SK-N-SH (cell line): ENCODE measurements around the gene MED27. TPM values are rescaled to one million over a fixed set of nuclear protein-coding genes. Genes with fewer than 3 reads are reported as not detected.

Experiments
- CTCF ChIA-PET: fragments of 300-600, 350-600 bp; formaldehyde crosslinking; extraction: SDS; loops from one replicate; lab custom pipeline; 2021; lab: Yijun Ruan, JAX
- POLR2A ChIA-PET: fragments of 350-600 bp; sonication (Branson Sonifier 250); formaldehyde crosslinking; extraction: SDS; loops from one replicate; lab custom pipeline; 2020; ENCODE audit warnings: antibody characterized with exemption, inconsistent platforms; lab: Yijun Ruan, JAX
- DNase-seq: peaks from one replicate; pipeline ENCODE4 v3.0.0; 2012
- H2AFZ ChIP-seq: fragments of 200-600 bp; sonication (generic); 2 replicates; pipeline ENCODE4 v1.8.1; 2016; ENCODE audit warnings: antibody characterized with exemption, mild to moderate bottlenecking, low read depth
- H3F3A ChIP-seq: fragments of 200-600 bp; sonication (generic); replicated peaks from 2 replicates; pipeline ENCODE3; 2016; ENCODE audit warnings: antibody characterized with exemption, mild to moderate bottlenecking; ENCODE audit not compliant: insufficient read depth
- H3K27ac ChIP-seq, 2 experiments: fragments of 200-500 bp in 1 of 2; fragments of 200-600 bp in 1 of 2; sonication (Bioruptor generic) in 1 of 2; sonication (generic), shearing (Covaris generic) in 1 of 2; 2 replicates each; pipeline versions ENCODE4 v1.5.1 to v1.6.1; 2014 to 2016; ENCODE audit warnings: low read depth in 2 of 2, inconsistent platforms in 1 of 2, low read length in 1 of 2, mild to moderate bottlenecking in 1 of 2, mixed read lengths in 1 of 2
- H3K27me3 ChIP-seq: fragments of 200-600 bp; sonication (generic), shearing (Covaris generic); 2 replicates; pipeline ENCODE4 v1.6.1; 2016; ENCODE audit warnings: mixed run types; ENCODE audit not compliant: insufficient read depth
- H3K36me3 ChIP-seq, 2 experiments: fragments of 200-500 bp in 1 of 2; fragments of 200-600 bp in 1 of 2; sonication (Bioruptor generic) in 1 of 2; sonication (generic) in 1 of 2; replicated peaks in 1 of 2; 2 replicates each; pipeline versions ENCODE3 to v1.5.1; 2014 to 2016; ENCODE audit warnings: low read length in 1 of 2, mild to moderate bottlenecking in 1 of 2; ENCODE audit not compliant: insufficient read depth in 2 of 2, control insufficient read depth in 1 of 2
- H3K4me1 ChIP-seq, 2 experiments: fragments of 200-500 bp in 1 of 2; fragments of 200-600 bp in 1 of 2; sonication (Bioruptor generic) in 1 of 2; sonication (generic), shearing (Covaris generic) in 1 of 2; 2 replicates each; pipeline versions ENCODE4 v1.5.1 to v1.6.1; 2014 to 2016; ENCODE audit warnings: low read depth in 1 of 2, low read length in 1 of 2, mixed run types in 1 of 2; ENCODE audit not compliant: insufficient read depth in 2 of 2, control insufficient read depth in 1 of 2
- H3K4me2 ChIP-seq: fragments of 200-600 bp; sonication (generic), shearing (Covaris generic); 2 replicates; pipeline ENCODE4 v1.6.1; 2017; ENCODE audit warnings: mixed run types
- H3K4me3 ChIP-seq, 2 experiments: fragments of 200-500 bp in 1 of 2; fragments of 200-600 bp in 1 of 2; sonication (Bioruptor generic) in 1 of 2; sonication (generic), shearing (Covaris generic) in 1 of 2; 2 replicates each; pipeline versions ENCODE4 v1.5.1 to v1.8.1; 2014 to 2016; ENCODE audit warnings: low read depth in 2 of 2, inconsistent platforms in 1 of 2, low read length in 1 of 2, mild to moderate bottlenecking in 1 of 2, mixed read lengths in 1 of 2, moderate library complexity in 1 of 2
- H3K79me2 ChIP-seq: fragments of 200-600 bp; sonication (generic); 2 replicates; pipeline ENCODE4 v1.8.1; 2017; ENCODE audit warnings: mild to moderate bottlenecking; ENCODE audit not compliant: insufficient read depth
- H3K9ac ChIP-seq: fragments of 200-600 bp; sonication (generic); 2 replicates; pipeline ENCODE4 v1.6.1; 2017; ENCODE audit warnings: mixed run types
- H3K9me2 ChIP-seq: fragments of 200-600 bp; sonication (generic); 2 replicates; pipeline ENCODE4 v1.6.1; 2017; ENCODE audit warnings: mixed run types
- H3K9me3 ChIP-seq: fragments of 200-600 bp; sonication (generic); 2 replicates; pipeline ENCODE4 v1.6.1; 2017; ENCODE audit warnings: mixed run types, mild to moderate bottlenecking, moderate library complexity
- H4K20me1 ChIP-seq: fragments of 200-600 bp; sonication (generic); 2 replicates; pipeline ENCODE4 v1.6.1; 2017; ENCODE audit warnings: mild to moderate bottlenecking, mixed run types; ENCODE audit not compliant: insufficient read depth
- CHD2 ChIP-seq: fragments of 150-350 bp; IDR thresholded peaks from 2 replicates; pipeline ENCODE4 v1.6.1; 2018; ENCODE audit warnings: low read length; ENCODE audit not compliant: partially characterized antibody
- CTCF ChIP-seq: fragments of 200-600 bp; sonication (generic); IDR thresholded peaks from 2 replicates; pipeline ENCODE4 v1.6.1; 2017; ENCODE audit warnings: antibody characterized with exemption, mild to moderate bottlenecking, moderate library complexity
- ELF1 ChIP-seq: IDR thresholded peaks from 2 replicates; pipeline ENCODE4 v1.4.0; 2012
- EZH2phosphoT487 ChIP-seq: fragments of 200-600 bp; sonication (generic); IDR thresholded peaks from 2 replicates; pipeline ENCODE4 v1.6.1; 2017; ENCODE audit warnings: low read depth, mixed run types, mild to moderate bottlenecking, antibody characterized with exemption, moderate library complexity, borderline replicate concordance
- FOXJ3 ChIP-seq: sonication (generic); formaldehyde crosslinking; IDR thresholded peaks from 2 replicates; pipeline ENCODE4 v1.5.1; 2020; ENCODE audit warnings: mild to moderate bottlenecking, missing genetic modification reagents
- FOXM1 ChIP-seq: IDR thresholded peaks from 2 replicates; pipeline ENCODE4 v1.4.0; 2012; ENCODE audit warnings: low read depth, mild to moderate bottlenecking
- GABPA ChIP-seq: IDR thresholded peaks from 2 replicates; pipeline ENCODE4 v1.4.0; 2012; ENCODE audit warnings: low read depth, mild to moderate bottlenecking
- IRF3 ChIP-seq: fragments of 150-350 bp; IDR thresholded peaks from 2 replicates; pipeline ENCODE4 v1.6.1; 2016; ENCODE audit warnings: mild to moderate bottlenecking, low read depth, low read length
- JUND ChIP-seq: IDR thresholded peaks from 2 replicates; pipeline ENCODE4 v1.4.0; 2012
- MEF2A ChIP-seq: IDR thresholded peaks from 2 replicates; pipeline ENCODE4 v1.4.0; 2012; ENCODE audit warnings: low read depth, borderline replicate concordance
- NRF1 ChIP-seq: IDR thresholded peaks from 2 replicates; pipeline ENCODE4 v1.6.1; 2012; ENCODE audit warnings: low read depth, mild to moderate bottlenecking, low read length
- RAD21 ChIP-seq: IDR thresholded peaks from 2 replicates; pipeline ENCODE4 v1.6.1; 2012; ENCODE audit warnings: mild to moderate bottlenecking, low read length
- RCOR1 ChIP-seq: fragments of 150-350 bp; IDR thresholded peaks from 2 replicates; pipeline ENCODE4 v1.6.1; 2017; ENCODE audit warnings: antibody characterized with exemption, low read length
- REST ChIP-seq: IDR thresholded peaks from 2 replicates; pipeline ENCODE4 v1.6.1; 2012; ENCODE audit warnings: mild to moderate bottlenecking, low read depth, low read length, moderate library complexity
- USF1 ChIP-seq: IDR thresholded peaks from 2 replicates; pipeline ENCODE4 v1.4.0; 2012; ENCODE audit warnings: low read depth, borderline replicate concordance
- USF2 ChIP-seq: fragments of 150-350 bp; IDR thresholded peaks from 2 replicates; pipeline ENCODE4 v1.6.1; 2017; ENCODE audit warnings: antibody characterized with exemption, low read length, low read depth, borderline replicate concordance
- YY1 ChIP-seq: IDR thresholded peaks from 2 replicates; pipeline ENCODE4 v1.4.0; 2012; ENCODE audit warnings: low read depth, mild to moderate bottlenecking
- ZBTB33 ChIP-seq: IDR thresholded peaks from 2 replicates; pipeline ENCODE4 v1.4.0; 2012; ENCODE audit warnings: low read depth, borderline replicate concordance
- WGBS: methylation state at CpG from one replicate; pipeline ENCODE4 v1.1.6; 2017; ENCODE audit warnings: low lambda C conversion rate; 5-methylcytosine and 5-hydroxymethylcytosine counted together
- polyA plus RNA-seq, 3 experiments: library from polyadenylated mRNA; depleted of rRNA; stranded (reverse); fragments of >200 nt; gene quantifications; 2 replicates each; pipeline ENCODE4 v1.2.3, GENCODE V29; 2012

Gene MED27
- polyA plus RNA-seq, 1 of the 3 experiments (the other 2 are of a cell fraction) = 35.0 TPM

GRCh38 chr9:131912069-131912468, 167.6 kb downstream of the MED27 start:
- no peaks in the 10 kb centered on the region for H3K27me3 ChIP-seq
- H3K9me2 ChIP-seq = no peaks in the 10 kb centered on the region
- H3K9ac ChIP-seq = no peak overlapping the region
- TF ChIP-seq FOXM1 = no peak
- no peak for TF ChIP-seq RCOR1
- no peak for TF ChIP-seq YY1
- TF ChIP-seq JUND = no peak
- TF ChIP-seq MEF2A = no peak
- no peak for TF ChIP-seq RAD21
- TF ChIP-seq USF2 = no peak
- no peak for TF ChIP-seq ELF1
- TF ChIP-seq CTCF = no peak
- TF ChIP-seq IRF3 = no peak
- TF ChIP-seq REST = no peak
- TF ChIP-seq NRF1 = no peak
- no peak for TF ChIP-seq CHD2
- no peak for TF ChIP-seq GABPA
- TF ChIP-seq EZH2phosphoT487 = no peak
- no peak for TF ChIP-seq ZBTB33
- TF ChIP-seq USF1 = no peak
- TF ChIP-seq FOXJ3 (CRISPR knock-in tag) = no peak
- no peaks in the 10 kb centered on the region for H3K79me2 ChIP-seq
- DNase-seq = no peak
- no peak overlapping the region for H2AFZ ChIP-seq
- H3K36me3 ChIP-seq = peaks cover 0 to 4% of the 10 kb centered on the region in 2 experiments
- no peaks in the 10 kb centered on the region for H3F3A ChIP-seq
- ChIA-PET POLR2A (no interaction called here), CTCF (interaction anchor here (1.7 kb wide), 1 partner anchor 324 kb away, joined by 4 read pairs; no protein-coding TSS in a partner anchor)
- WGBS = 100% methylated on average over 1 of the region's 1 CpG
- H3K4me1 ChIP-seq = no peaks in the 10 kb centered on the region; a peak in 1 of 4 replicates
- H4K20me1 ChIP-seq = peaks cover 18% of the 10 kb centered on the region; the same call in 1 of the 2 replicates
- H3K9me3 ChIP-seq = no peaks in the 10 kb centered on the region
- no peak overlapping the region for H3K4me2 ChIP-seq
- no peak overlapping the region for H3K4me3 ChIP-seq
- H3K27ac ChIP-seq = no peak overlapping the region
